Thoracic aorta (tissue), 2 donors: ENCODE measurements around the gene GRIN2B. TPM values are rescaled to one million over a fixed set of nuclear protein-coding genes. Genes with fewer than 3 reads are reported as not detected.

Experiments
- ATAC-seq: fragments of 150-250 bp; one replicate; pipeline ENCODE4 v1.8.0; 2017; ENCODE audit warnings: low read depth; ENCODE audit not compliant: insufficient number of reproducible peaks, low FRiP score
- DNase-seq: peaks from one replicate; pipeline ENCODE4 v3.0.0-alpha.2; 2020; ENCODE audit warnings: low spot score
- H3K27ac ChIP-seq, 2 donors: fragments of 200-600 bp; sonication (generic); 1 replicate in 1 of 2; 2 replicates in 1 of 2; pipeline ENCODE4 v1.5.1; 2016; ENCODE audit warnings: mild to moderate bottlenecking in 2 of 2, moderate library complexity in 2 of 2
- H3K27me3 ChIP-seq: fragments of 200-600 bp; sonication (generic); replicated peaks from 2 replicates; pipeline ENCODE4 v1.6.0; 2016; ENCODE audit warnings: mild to moderate bottlenecking; ENCODE audit not compliant: insufficient read depth
- H3K36me3 ChIP-seq: fragments of 200-600 bp; sonication (generic); one replicate; pipeline ENCODE4 v1.5.1; 2016
- H3K4me1 ChIP-seq, 2 donors: fragments of 200-600 bp; sonication (generic); 1 replicate in 1 of 2; 2 replicates in 1 of 2; pipeline versions ENCODE4 v1.5.1 to v1.6.0; 2016; ENCODE audit warnings: low read depth in 2 of 2, mild to moderate bottlenecking in 1 of 2; ENCODE audit not compliant: control insufficient read depth in 1 of 2
- H3K4me3 ChIP-seq: fragments of 200-600 bp; sonication (generic); 2 replicates; pipeline ENCODE4 v1.5.1; 2016; ENCODE audit warnings: mild to moderate bottlenecking
- H3K9me3 ChIP-seq: fragments of 200-600 bp; sonication (generic); 2 replicates; pipeline ENCODE4 v1.5.1; 2016
- total RNA-seq, 2 donors: library from RNA; depleted of rRNA; stranded (reverse); fragments of >200 nt; gene quantifications; one replicate each; pipeline versions ENCODE4 v1.1.0 to v1.2.3, GENCODE V29; 2016
- TF ChIP-seq, protein P1 (sequence below): fragments of 200-600 bp; sonication (generic); IDR thresholded peaks from one replicate; pipeline ENCODE4 v1.5.1; 2019; ENCODE audit warnings: antibody characterized with exemption

GRIN2B gene
- total RNA-seq, 2 donors from 2014 or later: not detected

GRCh38 chr12:14007639-14008038 lies 26.2 kb upstream of the GRIN2B start:
- TF ChIP-seq, protein P1, sequence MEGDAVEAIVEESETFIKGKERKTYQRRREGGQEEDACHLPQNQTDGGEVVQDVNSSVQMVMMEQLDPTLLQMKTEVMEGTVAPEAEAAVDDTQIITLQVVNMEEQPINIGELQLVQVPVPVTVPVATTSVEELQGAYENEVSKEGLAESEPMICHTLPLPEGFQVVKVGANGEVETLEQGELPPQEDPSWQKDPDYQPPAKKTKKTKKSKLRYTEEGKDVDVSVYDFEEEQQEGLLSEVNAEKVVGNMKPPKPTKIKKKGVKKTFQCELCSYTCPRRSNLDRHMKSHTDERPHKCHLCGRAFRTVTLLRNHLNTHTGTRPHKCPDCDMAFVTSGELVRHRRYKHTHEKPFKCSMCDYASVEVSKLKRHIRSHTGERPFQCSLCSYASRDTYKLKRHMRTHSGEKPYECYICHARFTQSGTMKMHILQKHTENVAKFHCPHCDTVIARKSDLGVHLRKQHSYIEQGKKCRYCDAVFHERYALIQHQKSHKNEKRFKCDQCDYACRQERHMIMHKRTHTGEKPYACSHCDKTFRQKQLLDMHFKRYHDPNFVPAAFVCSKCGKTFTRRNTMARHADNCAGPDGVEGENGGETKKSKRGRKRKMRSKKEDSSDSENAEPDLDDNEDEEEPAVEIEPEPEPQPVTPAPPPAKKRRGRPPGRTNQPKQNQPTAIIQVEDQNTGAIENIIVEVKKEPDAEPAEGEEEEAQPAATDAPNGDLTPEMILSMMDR: no peak
- H3K4me1 ChIP-seq: no peaks in the 10 kb centered on the region
- ATAC-seq: no peak
- no peaks in the 10 kb centered on the region for H3K36me3 ChIP-seq
- H3K4me3 ChIP-seq: no peak overlapping the region
- H3K27ac ChIP-seq: no peak overlapping the region
- DNase-seq: no peak
- no peaks in the 10 kb centered on the region for H3K9me3 ChIP-seq
- H3K27me3 ChIP-seq: no peaks in the 10 kb centered on the region

- no peak for ATAC-seq
- Histone ChIP-seq H3K9me3 (no peaks in the 10 kb centered on the region), H3K4me1 (no peaks in the 10 kb centered on the region), H3K27ac (no peak overlapping the region), H3K36me3 (no peaks in the 10 kb centered on the region), H3K27me3 (no peaks in the 10 kb centered on the region), H3K4me3 (no peak overlapping the region)
- TF ChIP-seq, protein P1: no peak
- DNase-seq: no peak
Observed at GRCh38 chr12:13992585-13992984, 11.2 kb upstream of the GRIN2B start.

DNA sequence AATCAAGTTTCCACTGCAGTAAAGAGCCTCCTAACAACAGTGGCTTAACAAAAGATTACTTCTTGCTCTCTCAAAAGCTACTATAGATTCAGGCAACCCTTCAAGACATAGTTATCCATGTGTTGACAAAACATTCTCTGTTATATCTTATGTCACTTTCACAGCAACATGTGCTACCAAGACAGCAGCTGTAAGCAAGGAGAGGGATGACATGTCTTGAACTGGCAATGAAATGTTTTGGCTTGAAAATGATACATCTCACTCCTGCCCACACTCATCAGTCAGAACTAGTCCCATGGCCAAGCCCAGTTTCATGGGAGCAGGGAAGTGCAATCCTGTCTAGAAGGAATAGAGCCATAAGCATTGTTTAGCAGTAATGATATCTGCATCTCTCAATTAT lies 10.7 kb upstream of the GRIN2B start:
- TF ChIP-seq, protein P1: no peak
- Histone ChIP-seq H3K27ac (no peak overlapping the region), H3K4me1 (no peaks in the 10 kb centered on the region), H3K9me3 (no peaks in the 10 kb centered on the region), H3K27me3 (no peaks in the 10 kb centered on the region), H3K36me3 (no peaks in the 10 kb centered on the region), H3K4me3 (no peak overlapping the region)
- DNase-seq (no peak), ATAC-seq (no peak)

DNA sequence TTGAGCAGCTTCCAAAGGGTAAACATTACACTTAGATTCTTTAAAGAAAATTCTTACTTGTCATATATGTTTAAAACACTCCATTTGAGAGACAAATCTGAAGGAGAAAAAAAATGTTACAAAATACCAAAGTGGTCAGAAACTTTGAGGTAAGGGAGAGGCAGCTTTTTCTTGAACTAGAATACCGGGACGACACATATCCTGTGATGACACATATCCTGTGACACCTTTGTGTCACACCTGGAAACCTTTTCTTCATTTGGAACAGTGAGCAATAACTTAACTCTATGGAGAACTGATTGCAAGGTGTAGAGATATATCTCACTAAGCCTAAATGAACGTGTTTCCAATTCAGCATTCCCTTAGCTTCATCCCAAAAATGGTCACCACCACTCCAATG lies 4.6 kb upstream of the GRIN2B start:
- DNase-seq (no peak), ATAC-seq (no peak)
- Histone ChIP-seq H3K4me3 (no peak overlapping the region), H3K27ac (no peak overlapping the region), H3K4me1 (peaks cover 3 to 6% of the 10 kb centered on the region in 2 donors), H3K36me3 (no peaks in the 10 kb centered on the region), H3K27me3 (no peaks in the 10 kb centered on the region), H3K9me3 (no peaks in the 10 kb centered on the region)
- TF ChIP-seq, protein P1: no peak

- DNase-seq: no peak
- no peaks in the 10 kb centered on the region for H3K36me3 ChIP-seq
- no peak overlapping the region for H3K27ac ChIP-seq
- no peaks in the 10 kb centered on the region for H3K9me3 ChIP-seq
- peaks cover 3 to 13% of the 10 kb centered on the region in 2 donors for H3K4me1 ChIP-seq
- no peak overlapping the region for H3K4me3 ChIP-seq
- H3K27me3 ChIP-seq: no peaks in the 10 kb centered on the region
- TF ChIP-seq, protein P1: no peak
- ATAC-seq: no peak
Observed at GRCh38 chr12:13981990-13982389, 588 bp upstream of the GRIN2B start.
